Activated CD4-positive, alpha-beta T cell treated with anti-CD3 and anti-CD28 coated beads for 36 hours (primary cell): ENCODE measurements around the gene SDK1. TPM values are rescaled to one million over a fixed set of nuclear protein-coding genes. Genes with fewer than 3 reads are reported as not detected.

ENCODE experiments used
- ATAC-seq: fragments of 200-7000 bp; cut with Tn5 transposase; one replicate; pipeline ENCODE4 v1.10.0; 2021; ENCODE audit warnings: mild to moderate bottlenecking, moderate library complexity
- CTCF ChIA-PET: fragments of 350-600 bp; sonication (Branson Sonifier 250); formaldehyde crosslinking; loops from one replicate; lab custom pipeline; 2021; ENCODE audit warnings: antibody characterized with exemption; lab: Charles Lee
- POLR2A ChIA-PET: fragments of 350-600 bp; sonication (Branson Sonifier 250); formaldehyde crosslinking; loops from one replicate; lab custom pipeline; 2021; ENCODE audit warnings: antibody characterized with exemption, inconsistent platforms; lab: Charles Lee
- DNase-seq: peaks from one replicate; pipeline ENCODE4 v3.0.0-alpha.2; 2020
- H3K27ac Mint-ChIP-seq: one replicate; pipeline ENCODE4 v1.8.0; 2021; ENCODE audit warnings: mixed read lengths
- H3K27me3 Mint-ChIP-seq: one replicate; pipeline ENCODE4 v1.8.0; 2021; ENCODE audit warnings: mixed read lengths
- H3K36me3 Mint-ChIP-seq: one replicate; pipeline ENCODE4 v1.8.0; 2021; ENCODE audit warnings: low read depth, mixed read lengths
- H3K4me1 Mint-ChIP-seq: one replicate; pipeline ENCODE4 v1.8.0; 2021; ENCODE audit warnings: mixed read lengths
- H3K4me3 Mint-ChIP-seq: one replicate; pipeline ENCODE4 v1.8.0; 2021; ENCODE audit warnings: mild to moderate bottlenecking, moderate library complexity, mixed read lengths
- H3K9me3 Mint-ChIP-seq: one replicate; pipeline ENCODE4 v1.8.0; 2021; ENCODE audit warnings: low read depth, mixed read lengths
- intact Hi-C, 2 experiments: fragments of 100-400 bp; cut with DNase I in 1 of 2; cut with micrococcal nuclease in 1 of 2; formaldehyde crosslinking; loops; one replicate each; pipeline versions ENCODE4 v1.14.2 to v1.15.1; 2022 to 2024; cut with DNase I, micrococcal nuclease
- total RNA-seq, 2 experiments: library from RNA; stranded (reverse); gene quantifications; one replicate each; pipeline ENCODE4 v1.2.3, GENCODE V29; 2021

The SDK1 gene
- total RNA-seq, 2 experiments from 2014 or later, result 1.1 to 1.9 TPM

DNA sequence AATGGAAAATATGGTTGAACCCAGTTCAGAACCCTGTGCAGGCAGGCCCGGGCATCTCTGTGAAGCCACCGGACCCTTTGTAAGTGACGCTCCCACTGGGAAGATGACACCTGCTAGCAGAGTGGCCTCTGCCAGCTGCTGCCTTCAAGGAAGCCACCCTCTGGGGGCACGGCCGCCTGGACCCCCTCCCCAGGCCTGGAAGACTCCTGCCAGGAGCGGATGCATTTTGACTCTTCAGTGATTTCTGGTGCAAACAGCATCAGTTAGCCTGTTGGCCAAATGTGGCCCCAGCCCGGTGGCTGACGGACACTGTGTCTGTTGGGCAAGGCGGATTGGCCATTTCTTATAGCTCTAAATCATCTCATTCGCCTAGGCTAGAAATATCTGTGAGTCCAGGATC, 867.0 kb downstream of the SDK1 start:
- DNase-seq, result no peak
- intact Hi-C loops, result no loop called here
- Mint-ChIP-seq H3K27ac (no peak overlapping the region), H3K9me3 (no peaks in the 10 kb centered on the region), H3K4me3 (no peak overlapping the region), H3K4me1 (no peaks in the 10 kb centered on the region), H3K27me3 (no peaks in the 10 kb centered on the region), H3K36me3 (no peaks in the 10 kb centered on the region)
- ChIA-PET POLR2A (no interaction called here), CTCF (interaction anchor here (0.7 kb wide), 1 partner anchor 32 kb away, joined by 3 read pairs; no protein-coding TSS in a partner anchor)
- no peak for ATAC-seq

DNA sequence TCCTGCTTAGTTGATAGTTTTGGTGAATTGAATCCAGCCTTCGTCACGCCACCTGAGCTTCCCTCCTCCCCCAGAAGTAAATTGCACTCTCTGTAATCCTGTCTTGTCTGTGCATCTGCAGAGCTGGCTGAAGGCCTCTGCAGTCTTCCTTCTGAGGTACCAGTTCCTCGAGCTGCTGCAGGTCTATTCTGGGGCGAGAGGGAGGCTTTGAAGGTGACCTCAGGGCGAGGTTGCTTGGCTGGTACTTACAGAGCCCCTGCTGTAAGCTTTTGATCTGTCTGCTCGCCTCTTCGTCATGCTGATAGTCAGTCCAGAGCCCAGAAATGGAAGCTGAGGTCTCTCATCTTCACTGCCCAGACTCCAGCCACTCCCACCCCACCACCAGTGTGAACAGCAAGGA, 867.5 kb downstream of the SDK1 start:
- no peaks in the 10 kb centered on the region for H3K27me3 Mint-ChIP-seq
- no peaks in the 10 kb centered on the region for H3K9me3 Mint-ChIP-seq
- no peak overlapping the region for H3K4me3 Mint-ChIP-seq
- intact Hi-C loops, result no loop called here
- no peaks in the 10 kb centered on the region for H3K4me1 Mint-ChIP-seq
- no peak overlapping the region for H3K27ac Mint-ChIP-seq
- ChIA-PET POLR2A (no interaction called here), CTCF (interaction anchor here (0.6 to 0.7 kb wide), 2 partner anchors 32 to 278 kb away, joined by 3 to 6 read pairs; no protein-coding TSS in a partner anchor)
- no peaks in the 10 kb centered on the region for H3K36me3 Mint-ChIP-seq
- DNase-seq (no peak), ATAC-seq (no peak)

DNA sequence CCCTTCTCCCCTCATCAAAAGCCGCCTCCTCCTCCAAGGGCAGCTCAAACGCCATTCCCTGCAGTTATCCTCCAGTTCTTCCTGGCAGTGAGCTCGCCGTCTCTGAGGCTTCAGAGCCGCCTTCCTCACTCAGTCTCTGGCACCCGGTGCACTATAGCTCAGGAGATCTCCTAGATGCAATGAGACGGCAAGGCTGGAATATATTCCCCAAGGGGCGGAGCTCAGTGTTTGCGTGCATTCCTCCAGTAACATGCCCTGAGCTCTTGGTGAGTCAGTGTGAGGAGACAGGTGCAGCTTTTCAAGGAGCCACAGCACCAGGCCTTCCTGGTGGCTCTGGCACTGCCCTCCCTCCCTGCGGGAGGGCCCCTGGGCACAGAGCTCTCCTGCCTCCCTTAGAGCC, 868.4 kb downstream of the SDK1 start:
- ChIA-PET CTCF (interaction anchor here (0.6 kb wide), 1 partner anchor 671 kb away, joined by 3 read pairs; no protein-coding TSS in a partner anchor), POLR2A (no interaction called here)
- no peaks in the 10 kb centered on the region for H3K36me3 Mint-ChIP-seq
- H3K27ac Mint-ChIP-seq, result no peak overlapping the region
- no peaks in the 10 kb centered on the region for H3K9me3 Mint-ChIP-seq
- DNase-seq (no peak), ATAC-seq (no peak)
- no peak overlapping the region for H3K4me3 Mint-ChIP-seq
- no peaks in the 10 kb centered on the region for H3K27me3 Mint-ChIP-seq
- intact Hi-C loops, result no loop called here
- no peaks in the 10 kb centered on the region for H3K4me1 Mint-ChIP-seq

DNA sequence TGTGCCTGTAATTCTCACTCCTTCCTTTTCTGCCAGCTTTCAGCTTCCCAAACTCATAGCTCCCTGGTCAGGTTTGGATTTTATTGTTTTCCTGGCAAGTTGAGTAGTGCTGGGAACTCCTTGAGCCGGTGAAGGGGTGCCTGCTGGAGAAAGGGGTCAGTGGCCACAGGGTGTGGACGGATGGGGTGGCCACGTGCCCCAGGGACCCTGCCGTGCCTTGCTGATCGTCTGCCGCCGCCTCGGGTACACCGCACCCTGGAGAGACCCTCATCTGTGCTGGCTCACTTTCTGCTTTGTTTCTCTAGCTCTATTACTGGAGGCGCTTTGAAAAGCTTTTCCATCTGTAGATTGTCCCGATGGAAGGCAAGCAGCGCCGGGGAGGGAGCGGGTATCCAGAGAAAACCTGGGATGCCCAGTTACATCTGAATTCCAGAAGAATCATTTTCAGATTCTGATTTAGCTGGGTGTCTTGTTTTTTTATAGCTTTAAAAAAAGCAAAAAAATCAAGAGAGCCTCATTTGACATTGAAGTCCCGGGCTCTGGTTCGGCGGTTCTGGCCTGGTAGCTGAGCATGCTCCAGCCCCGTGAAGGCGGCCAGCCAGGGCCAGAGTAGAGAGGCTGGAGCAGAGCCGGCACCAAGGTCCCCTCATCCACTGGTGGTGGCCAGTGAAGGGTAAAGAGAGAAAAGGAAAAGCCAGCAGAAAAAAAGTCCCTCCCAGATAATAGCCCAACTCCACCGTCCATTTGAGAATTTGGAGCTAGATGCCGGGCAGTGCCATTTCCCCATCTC, 870.1 kb downstream of the SDK1 start:
- Mint-ChIP-seq H3K36me3 (no peaks in the 10 kb centered on the region), H3K27me3 (no peaks in the 10 kb centered on the region), H3K4me3 (no peak overlapping the region), H3K4me1 (no peaks in the 10 kb centered on the region), H3K9me3 (no peaks in the 10 kb centered on the region), H3K27ac (no peak overlapping the region)
- DNase-seq (no peak), ATAC-seq (no peak)
- ChIA-PET POLR2A (interaction anchor here (0.6 kb wide), 1 partner anchor 834 kb away, joined by 4 read pairs; no protein-coding TSS in a partner anchor), CTCF (no interaction called here)
- intact Hi-C loops, result no loop called here

DNA sequence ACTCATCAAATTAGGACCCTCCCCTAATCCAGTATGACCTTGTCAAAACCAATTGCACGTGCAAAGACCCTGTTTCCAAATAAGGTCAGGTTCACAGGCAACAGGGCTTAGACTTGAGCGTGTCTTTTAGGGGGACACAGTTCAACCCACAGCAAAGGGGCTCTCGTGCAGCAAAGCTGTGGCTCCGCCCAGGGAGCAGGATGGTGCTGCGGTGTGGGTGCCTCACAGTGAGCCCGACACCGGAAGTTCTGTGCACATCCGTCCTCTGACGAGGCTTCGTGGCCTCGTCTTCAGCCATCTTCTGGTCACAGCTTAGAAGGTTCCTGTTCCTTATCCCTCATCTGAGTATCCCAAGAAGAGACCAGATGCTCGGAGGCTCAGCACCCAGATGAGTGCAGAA, 871.8 kb downstream of the SDK1 start:
- Mint-ChIP-seq H3K4me1 (no peaks in the 10 kb centered on the region), H3K4me3 (no peak overlapping the region), H3K27ac (no peak overlapping the region), H3K27me3 (no peaks in the 10 kb centered on the region), H3K36me3 (no peaks in the 10 kb centered on the region), H3K9me3 (no peaks in the 10 kb centered on the region)
- no peak for DNase-seq
- CTCF ChIA-PET, result no interaction called here
- POLR2A ChIA-PET, result no interaction called here
- intact Hi-C loops, result no loop called here
- no peak for ATAC-seq

DNA sequence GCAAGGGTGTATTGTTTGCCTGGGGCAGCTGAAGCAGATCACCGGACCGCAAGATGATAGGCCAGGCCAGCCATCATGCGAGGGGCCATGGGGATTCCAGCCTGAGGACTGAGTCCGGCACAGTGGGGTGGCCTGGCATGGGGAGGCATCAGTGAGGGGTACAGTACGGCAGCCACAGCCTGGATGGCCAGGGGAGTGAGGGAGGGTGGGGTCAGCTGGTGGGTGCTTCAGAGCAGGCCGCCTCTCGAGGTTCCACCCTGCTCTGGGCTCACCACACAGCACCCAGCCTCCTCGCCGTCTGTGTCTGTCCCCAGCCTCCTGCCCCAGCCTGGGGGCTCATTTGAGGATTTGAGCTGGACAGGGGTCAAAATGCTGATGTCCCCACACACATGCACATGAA, 872.6 kb downstream of the SDK1 start:
- H3K27me3 Mint-ChIP-seq, result no peaks in the 10 kb centered on the region
- intact Hi-C loops, result no loop called here
- H3K4me3 Mint-ChIP-seq, result no peak overlapping the region
- ChIA-PET CTCF (no interaction called here), POLR2A (no interaction called here)
- ATAC-seq (no peak), DNase-seq (no peak)
- no peaks in the 10 kb centered on the region for H3K36me3 Mint-ChIP-seq
- no peak overlapping the region for H3K27ac Mint-ChIP-seq
- H3K9me3 Mint-ChIP-seq, result no peaks in the 10 kb centered on the region
- H3K4me1 Mint-ChIP-seq, result no peaks in the 10 kb centered on the region

DNA sequence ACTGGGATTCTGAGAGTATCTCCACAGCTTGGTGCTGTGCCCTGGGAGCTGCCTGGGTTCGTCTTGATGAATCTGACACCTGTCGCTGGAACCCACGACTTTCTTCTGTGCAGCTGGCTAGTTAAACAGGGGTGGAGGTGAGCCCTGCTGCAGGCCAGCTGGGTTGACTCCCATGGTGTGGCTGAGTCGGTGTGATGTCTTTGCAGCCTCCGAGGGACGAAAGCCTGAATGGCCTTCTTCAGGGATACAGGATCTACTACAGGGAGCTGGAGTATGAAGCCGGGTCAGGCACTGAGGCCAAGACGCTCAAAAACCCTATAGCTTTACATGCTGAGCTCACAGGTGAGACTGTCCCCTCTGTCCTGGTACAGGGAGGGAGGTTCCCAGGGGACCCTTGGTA, 873.0 kb downstream of the SDK1 start:
- CTCF ChIA-PET, result no interaction called here
- Mint-ChIP-seq H3K4me3 (no peak overlapping the region), H3K27ac (no peak overlapping the region), H3K4me1 (no peaks in the 10 kb centered on the region), H3K9me3 (no peaks in the 10 kb centered on the region), H3K27me3 (no peaks in the 10 kb centered on the region), H3K36me3 (no peaks in the 10 kb centered on the region)
- intact Hi-C loops, result no loop called here
- DNase-seq, result no peak
- ATAC-seq, result no peak
- POLR2A ChIA-PET, result no interaction called here

DNA sequence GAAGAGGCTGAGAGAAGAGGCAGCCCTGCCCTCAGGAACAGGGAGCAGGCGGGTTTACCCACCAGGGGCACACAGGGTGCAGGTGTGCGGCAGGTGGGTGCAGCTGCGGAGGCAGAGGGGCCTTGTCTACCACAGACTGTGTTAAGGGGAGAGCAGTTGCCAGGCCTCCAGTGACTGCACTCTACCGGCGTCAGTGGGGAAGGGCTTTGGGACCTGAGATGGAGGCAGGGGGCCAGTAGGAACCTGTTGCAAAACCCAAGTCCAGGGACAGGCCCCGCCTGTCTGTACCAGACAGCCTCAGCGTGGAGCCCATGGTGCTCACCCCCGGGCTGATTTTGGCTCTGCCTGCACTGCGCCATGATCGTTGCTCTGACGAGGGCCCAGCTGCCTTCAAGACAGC, 873.4 kb downstream of the SDK1 start:
- POLR2A ChIA-PET, result no interaction called here
- H3K4me3 Mint-ChIP-seq, result no peak overlapping the region
- DNase-seq (no peak), ATAC-seq (no peak)
- intact Hi-C loops, result no loop called here
- H3K36me3 Mint-ChIP-seq, result no peaks in the 10 kb centered on the region
- H3K27ac Mint-ChIP-seq, result no peak overlapping the region
- CTCF ChIA-PET, result interaction anchor here (1.0 kb wide), 1 partner anchor 15 kb away, joined by 3 read pairs; no protein-coding TSS in a partner anchor
- no peaks in the 10 kb centered on the region for H3K27me3 Mint-ChIP-seq
- H3K4me1 Mint-ChIP-seq, result no peaks in the 10 kb centered on the region
- H3K9me3 Mint-ChIP-seq, result no peaks in the 10 kb centered on the region

DNA sequence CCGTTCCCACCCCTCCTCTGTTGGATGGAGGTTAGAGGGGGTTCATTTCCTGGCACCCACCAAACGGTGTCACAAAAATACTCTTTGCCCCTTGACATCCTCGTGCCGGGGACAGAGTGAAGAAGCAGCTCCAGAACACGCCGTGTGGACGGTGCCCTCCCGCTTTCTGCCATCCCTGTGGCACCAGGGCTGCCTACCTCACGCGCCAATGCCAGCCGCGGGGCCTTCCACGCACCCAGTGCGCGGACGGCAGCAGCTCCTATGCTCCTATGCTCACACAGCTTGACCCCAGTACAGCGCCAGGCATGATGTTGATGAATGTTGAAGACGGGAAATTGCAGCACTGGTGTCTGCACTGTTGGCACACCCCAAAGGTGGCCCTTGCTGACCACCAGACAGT, 873.8 kb downstream of the SDK1 start:
- no peaks in the 10 kb centered on the region for H3K36me3 Mint-ChIP-seq
- H3K4me1 Mint-ChIP-seq, result no peaks in the 10 kb centered on the region
- no peaks in the 10 kb centered on the region for H3K9me3 Mint-ChIP-seq
- no peak for ATAC-seq
- intact Hi-C loops, result no loop called here
- H3K4me3 Mint-ChIP-seq, result no peak overlapping the region
- no peak for DNase-seq
- no peaks in the 10 kb centered on the region for H3K27me3 Mint-ChIP-seq
- H3K27ac Mint-ChIP-seq, result no peak overlapping the region
- ChIA-PET POLR2A (no interaction called here), CTCF (interaction anchor here (1.0 kb wide), 1 partner anchor 15 kb away, joined by 3 read pairs; no protein-coding TSS in a partner anchor)

DNA sequence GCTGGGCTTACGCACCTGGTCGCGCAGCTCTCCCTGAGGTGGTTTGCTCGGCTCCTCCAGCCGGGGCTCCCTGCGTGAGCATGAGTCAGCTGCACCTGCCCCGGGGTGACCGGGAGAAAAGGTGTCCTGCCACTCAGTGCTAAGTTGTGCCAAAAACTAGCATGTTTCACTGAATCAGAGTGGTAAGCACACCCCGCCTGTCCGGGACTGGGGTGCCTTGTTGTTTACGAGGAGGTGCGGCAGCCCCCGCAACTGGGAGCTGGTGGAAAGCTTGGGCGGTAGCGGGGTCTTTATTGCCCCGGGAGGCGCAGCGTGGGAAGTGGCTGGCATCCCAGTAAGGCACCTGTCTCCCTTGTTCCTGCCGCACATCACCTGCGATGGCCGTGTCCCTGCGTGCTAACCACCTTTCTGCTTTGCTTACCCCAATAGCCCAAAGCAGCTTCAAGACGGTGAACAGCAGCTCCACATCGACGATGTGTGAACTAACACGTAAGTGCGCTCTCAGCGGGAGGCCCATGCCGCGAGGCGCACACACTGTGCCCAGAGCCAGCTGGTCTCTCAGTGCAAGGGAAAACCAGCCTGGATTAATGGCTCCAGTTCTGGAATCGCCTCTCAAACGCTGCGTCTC, 874.4 kb downstream of the SDK1 start:
- no peak for ATAC-seq
- no peak overlapping the region for H3K27ac Mint-ChIP-seq
- ChIA-PET CTCF (interaction anchor here (1.0 kb wide), 1 partner anchor 16 kb away, joined by 3 read pairs; no protein-coding TSS in a partner anchor), POLR2A (no interaction called here)
- no peak overlapping the region for H3K4me3 Mint-ChIP-seq
- no peak for DNase-seq
- H3K36me3 Mint-ChIP-seq, result no peaks in the 10 kb centered on the region
- no peaks in the 10 kb centered on the region for H3K27me3 Mint-ChIP-seq
- intact Hi-C loops, result no loop called here
- no peaks in the 10 kb centered on the region for H3K4me1 Mint-ChIP-seq
- no peaks in the 10 kb centered on the region for H3K9me3 Mint-ChIP-seq

DNA sequence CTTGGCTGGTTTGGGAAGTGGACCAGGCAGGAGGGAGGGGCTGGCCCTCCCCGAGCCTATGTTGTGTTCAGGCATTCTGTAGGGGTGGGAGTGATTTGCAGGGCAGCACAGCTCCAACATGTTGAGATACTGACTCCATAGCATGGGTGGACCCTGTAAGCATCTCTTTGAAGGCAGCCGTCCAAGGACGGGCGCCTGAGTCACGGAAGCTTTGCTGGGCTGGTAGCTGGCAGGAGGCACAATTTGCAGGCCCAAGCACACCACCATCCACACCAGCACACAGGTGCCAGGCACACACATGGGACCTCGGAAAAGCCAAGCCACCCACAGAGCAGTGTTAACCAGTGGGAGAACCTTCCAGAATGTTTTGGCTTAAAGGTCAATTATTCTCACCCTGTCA, 875.9 kb downstream of the SDK1 start:
- ATAC-seq, result no peak

DNA sequence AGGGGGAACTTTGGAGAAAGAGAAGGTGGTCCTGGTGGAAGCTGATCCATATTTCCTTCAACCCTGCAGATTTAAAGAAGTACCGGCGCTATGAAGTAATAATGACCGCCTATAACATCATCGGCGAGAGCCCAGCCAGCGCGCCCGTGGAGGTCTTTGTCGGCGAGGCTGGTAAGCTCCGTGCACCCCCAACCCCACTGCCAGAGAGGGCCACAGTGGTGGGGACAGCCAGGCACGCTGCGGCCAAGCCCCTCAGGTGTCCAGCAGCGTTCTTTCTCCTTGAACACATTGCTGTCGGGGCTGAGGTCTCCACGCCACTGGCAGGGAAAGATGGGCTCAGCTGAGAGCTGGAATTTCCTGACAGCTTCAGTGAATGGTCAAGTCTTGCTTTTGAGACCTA, 877.4 kb downstream of the SDK1 start:
- POLR2A ChIA-PET, result no interaction called here
- Mint-ChIP-seq H3K27ac (no peak overlapping the region), H3K27me3 (no peaks in the 10 kb centered on the region), H3K36me3 (no peaks in the 10 kb centered on the region), H3K4me1 (no peaks in the 10 kb centered on the region), H3K9me3 (no peaks in the 10 kb centered on the region), H3K4me3 (no peak overlapping the region)
- intact Hi-C loops, result no loop called here
- no peak for ATAC-seq
- CTCF ChIA-PET, result no interaction called here
- DNase-seq, result no peak

More for the DNA sequence above, 875.9 kb downstream of the SDK1 start:
- Mint-ChIP-seq H3K4me1 (no peaks in the 10 kb centered on the region), H3K4me3 (no peak overlapping the region), H3K27me3 (no peaks in the 10 kb centered on the region), H3K9me3 (no peaks in the 10 kb centered on the region), H3K27ac (no peak overlapping the region), H3K36me3 (no peaks in the 10 kb centered on the region)
- intact Hi-C loops, result no loop called here
- POLR2A ChIA-PET, result no interaction called here
- CTCF ChIA-PET, result interaction anchor here (0.6 kb wide), 1 partner anchor 16 kb away, joined by 3 read pairs; no protein-coding TSS in a partner anchor
- DNase-seq, result no peak
